HEK293T (cell line): ENCODE measurements around the gene NXPE3.

Experiments
- CTCF ChIA-PET: fragments of 350-600 bp; formaldehyde crosslinking; extraction: SDS; loops from one replicate; lab custom pipeline; 2021; ENCODE audit warnings: antibody characterized with exemption, inconsistent platforms; lab: Yijun Ruan, JAX
- POLR2A ChIA-PET: fragments of 350-600 bp; formaldehyde crosslinking; extraction: SDS; loops from one replicate; lab custom pipeline; 2020; ENCODE audit warnings: antibody characterized with exemption, inconsistent platforms; lab: Yijun Ruan, JAX
- DNase-seq: peaks from one replicate; pipeline ENCODE4 v3.0.0; 2012; ENCODE audit warnings: mixed read lengths; ENCODE audit errors: extremely low spot score
- ARNT ChIP-seq: fragments of 450-650 bp; IDR thresholded peaks from 2 replicates; pipeline ENCODE4 v1.6.1; 2017; ENCODE audit warnings: mild to moderate bottlenecking
- BHLHE40 ChIP-seq: fragments of 450-650 bp; IDR thresholded peaks from 2 replicates; pipeline ENCODE4 v1.6.1; 2016; ENCODE audit warnings: mild to moderate bottlenecking, moderate library complexity, borderline replicate concordance
- CTBP1 ChIP-seq: fragments of 450-650 bp; IDR thresholded peaks from 2 replicates; pipeline ENCODE4 v1.6.1; 2016; ENCODE audit warnings: borderline replicate concordance
- ELF4 ChIP-seq: fragments of 450-650 bp; IDR thresholded peaks from 2 replicates; pipeline ENCODE4 v1.6.1; 2017; ENCODE audit warnings: antibody characterized with exemption
- FOXA1 ChIP-seq: fragments of 450-650 bp; IDR thresholded peaks from 2 replicates; pipeline ENCODE4 v1.6.1; 2016; ENCODE audit warnings: mild to moderate bottlenecking
- FOXK2 ChIP-seq: fragments of 450-650 bp; IDR thresholded peaks from 2 replicates; pipeline ENCODE4 v1.6.1; 2016; ENCODE audit warnings: mild to moderate bottlenecking
- FOXM1 ChIP-seq: fragments of 450-650 bp; IDR thresholded peaks from 2 replicates; pipeline ENCODE4 v1.6.1; 2017; ENCODE audit warnings: mild to moderate bottlenecking, borderline replicate concordance
- HDGF ChIP-seq: fragments of 450-650 bp; IDR thresholded peaks from 2 replicates; pipeline ENCODE4 v1.6.1; 2017; ENCODE audit warnings: antibody characterized with exemption, borderline replicate concordance
- L3MBTL2 ChIP-seq: fragments of 450-650 bp; conservative IDR thresholded peaks from 2 replicates; pipeline ENCODE4 v1.6.1; 2016; ENCODE audit warnings: mild to moderate bottlenecking
- LEF1 ChIP-seq: fragments of 450-650 bp; IDR thresholded peaks from 2 replicates; pipeline ENCODE4 v1.6.1; 2017; ENCODE audit warnings: mild to moderate bottlenecking, borderline replicate concordance
- NFRKB ChIP-seq: fragments of 450-650 bp; IDR thresholded peaks from 2 replicates; pipeline ENCODE4 v1.6.1; 2016; ENCODE audit warnings: mild to moderate bottlenecking, moderate library complexity
- SP1 ChIP-seq: fragments of 450-650 bp; IDR thresholded peaks from 2 replicates; pipeline ENCODE4 v1.6.1; 2017
- SUZ12 ChIP-seq: fragments of 450-650 bp; IDR thresholded peaks from 2 replicates; pipeline ENCODE4 v1.6.1; 2016; ENCODE audit warnings: mild to moderate bottlenecking
- TARDBP ChIP-seq: fragments of 450-650 bp; IDR thresholded peaks from 2 replicates; pipeline ENCODE4 v1.6.1; 2016
- ZNF384 ChIP-seq: fragments of 450-650 bp; IDR thresholded peaks from 2 replicates; pipeline ENCODE4 v1.6.1; 2016
- TF ChIP-seq, protein P1 (sequence below): fragments of 450-650 bp; IDR thresholded peaks from 2 replicates; pipeline ENCODE4 v1.6.1; 2016

NXPE3 gene

DNA sequence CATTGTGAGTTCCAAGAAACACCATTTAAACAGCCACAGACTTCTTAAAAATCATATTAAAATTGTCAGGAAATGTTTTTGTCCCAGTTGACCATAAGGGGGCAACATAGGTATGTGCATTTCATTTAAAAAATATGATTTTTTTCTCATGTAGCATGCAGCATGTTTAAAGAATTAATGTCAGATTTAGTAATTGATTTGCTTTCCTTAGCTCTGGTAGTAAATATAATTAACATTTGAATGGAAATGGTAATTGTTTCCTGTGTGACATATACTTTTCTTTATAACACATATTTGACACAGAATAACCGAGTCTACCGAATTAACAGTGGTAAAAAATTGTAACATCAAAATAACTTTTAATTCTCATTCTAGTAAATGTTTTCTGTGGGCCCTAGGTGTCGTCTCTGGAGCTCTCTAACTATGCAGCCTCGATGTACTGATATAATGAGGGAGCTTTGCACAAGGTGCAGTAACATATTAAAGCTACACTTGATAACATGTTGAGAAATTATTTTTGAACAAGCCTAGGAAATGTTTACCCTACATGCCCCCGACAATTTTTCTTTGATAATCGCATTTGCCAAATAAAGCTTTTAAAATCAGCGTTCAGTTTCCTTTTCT lies 34.9 kb downstream of the NXPE3 start:
- ChIA-PET CTCF (interaction anchor here (0.7 to 1.9 kb wide), 7 partner anchors 112 to 415 kb away, joined by 3 to 16 read pairs (median 4); no protein-coding TSS in a partner anchor), POLR2A (no interaction called here)
- TF ChIP-seq ZNF384 (peak; percentile 64), TARDBP (no peak), CTBP1 (no peak)
- DNase-seq = no peak

DNA sequence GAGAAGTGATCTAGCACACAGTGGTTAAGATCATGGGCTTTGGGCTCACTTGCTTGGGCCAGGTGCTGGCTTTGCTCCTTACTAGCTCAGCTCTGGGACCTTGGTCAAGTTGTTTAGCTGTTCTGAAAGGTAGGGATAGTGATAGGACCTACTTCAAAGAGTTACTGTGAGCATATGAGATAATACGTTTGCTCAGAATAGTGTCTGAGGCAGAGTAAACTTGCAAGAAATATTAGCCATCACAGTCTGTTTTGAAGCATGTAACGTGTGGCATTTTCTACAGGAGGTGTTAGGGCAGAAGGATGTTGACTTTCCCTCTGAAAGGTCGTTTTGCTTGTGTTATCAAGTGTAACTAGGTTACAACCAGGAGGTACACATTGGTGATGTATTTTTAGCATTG lies 35.8 kb downstream of the NXPE3 start:
- ChIA-PET POLR2A (no interaction called here), CTCF (interaction anchor here (0.9 to 1.9 kb wide), 3 partner anchors 111 to 411 kb away, joined by 4 to 13 read pairs (median 4); no protein-coding TSS in a partner anchor)
- DNase-seq = no peak
- no peak for TF ChIP-seq FOXK2
- TF ChIP-seq CTBP1 = no peak
- TF ChIP-seq TARDBP = no peak
- no peak for TF ChIP-seq ARNT
- no peak for TF ChIP-seq L3MBTL2
- TF ChIP-seq FOXA1 = no peak
- no peak for TF ChIP-seq LEF1
- TF ChIP-seq NFRKB = no peak
- TF ChIP-seq ELF4 = no peak
- no peak for TF ChIP-seq HDGF
- no peak for TF ChIP-seq FOXM1
- TF ChIP-seq BHLHE40 = no peak
- TF ChIP-seq ZNF384 = no peak
- TF ChIP-seq, protein P1, sequence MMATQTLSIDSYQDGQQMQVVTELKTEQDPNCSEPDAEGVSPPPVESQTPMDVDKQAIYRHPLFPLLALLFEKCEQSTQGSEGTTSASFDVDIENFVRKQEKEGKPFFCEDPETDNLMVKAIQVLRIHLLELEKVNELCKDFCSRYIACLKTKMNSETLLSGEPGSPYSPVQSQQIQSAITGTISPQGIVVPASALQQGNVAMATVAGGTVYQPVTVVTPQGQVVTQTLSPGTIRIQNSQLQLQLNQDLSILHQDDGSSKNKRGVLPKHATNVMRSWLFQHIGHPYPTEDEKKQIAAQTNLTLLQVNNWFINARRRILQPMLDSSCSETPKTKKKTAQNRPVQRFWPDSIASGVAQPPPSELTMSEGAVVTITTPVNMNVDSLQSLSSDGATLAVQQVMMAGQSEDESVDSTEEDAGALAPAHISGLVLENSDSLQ = no peak
- no peak for TF ChIP-seq SUZ12
- no peak for TF ChIP-seq SP1

DNA sequence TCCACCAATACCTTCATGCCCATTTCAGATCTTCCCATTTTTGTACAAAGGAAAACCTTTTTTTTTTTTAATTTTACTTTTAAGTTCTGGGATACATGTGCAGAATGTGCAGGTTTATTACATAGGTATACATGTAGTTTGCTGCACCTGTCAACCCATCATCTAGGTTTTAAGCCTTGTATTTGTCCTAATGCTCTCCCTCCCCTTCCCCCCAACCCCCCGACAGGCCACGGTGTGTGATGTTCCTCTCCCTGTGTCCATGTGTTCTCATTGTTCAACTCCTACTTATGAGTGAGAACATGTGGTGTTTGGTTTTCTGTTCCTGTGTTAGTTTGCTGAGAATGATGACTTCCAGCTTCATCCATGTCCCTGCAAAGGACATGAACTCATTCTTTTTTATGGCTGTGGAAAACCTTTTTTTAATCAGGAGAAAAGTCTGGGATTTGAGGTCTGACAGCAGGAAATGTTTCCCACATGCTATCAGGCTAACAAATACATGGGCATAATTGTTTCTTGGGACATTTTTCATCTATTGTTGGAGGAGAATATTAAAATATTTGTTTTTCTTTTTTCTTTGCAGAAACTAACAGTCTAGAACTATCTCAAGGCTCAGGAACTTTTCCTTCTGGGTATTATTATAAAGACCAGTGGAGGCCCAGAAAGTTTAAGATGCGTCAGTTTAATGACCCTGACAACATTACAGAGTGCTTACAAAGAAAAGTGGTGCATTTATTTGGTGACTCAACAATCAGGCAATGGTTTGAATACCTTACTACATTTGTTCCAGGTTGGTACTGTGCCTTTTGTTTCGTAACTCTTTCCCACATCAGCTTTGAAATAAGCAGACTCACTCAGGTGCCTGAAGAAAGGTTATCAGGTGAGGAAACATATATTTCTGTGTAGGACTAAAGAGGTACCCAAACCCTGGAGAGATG lies 37.5 kb downstream of the NXPE3 start:
- CTCF ChIA-PET = interaction anchor here (1.9 kb wide), 1 partner anchor 409 kb away, joined by 7 read pairs; no protein-coding TSS in a partner anchor
- no peak for DNase-seq
- POLR2A ChIA-PET = interaction anchor here (1.0 kb wide), 1 partner anchor 12 kb away, joined by 3 read pairs; no protein-coding TSS in a partner anchor
- TF ChIP-seq L3MBTL2 (no peak), ELF4 (no peak), SUZ12 (no peak), LEF1 (no peak), ARNT (no peak), HDGF (no peak), FOXM1 (no peak), TARDBP (no peak), BHLHE40 (no peak)

DNA sequence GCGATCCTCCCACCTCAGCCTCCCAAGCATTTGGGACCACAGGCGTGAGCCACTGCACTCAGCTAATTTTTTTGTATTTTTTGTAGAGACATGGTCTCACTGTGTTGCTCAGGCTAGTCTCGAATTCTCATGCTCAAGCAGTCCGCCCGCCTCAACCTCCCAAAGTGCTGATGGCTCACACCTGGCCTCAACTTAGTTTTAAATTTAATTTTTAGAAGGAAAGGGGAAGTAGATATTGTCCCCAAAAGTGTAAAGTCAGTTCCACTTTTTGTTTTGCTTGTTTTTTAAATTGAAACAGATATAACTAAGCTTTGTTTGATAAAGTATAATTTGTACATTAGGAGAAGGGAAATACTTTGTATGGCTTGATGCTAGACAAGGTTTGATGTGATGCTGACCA lies 39.0 kb downstream of the NXPE3 start:
- TF ChIP-seq ZNF384 (no peak), BHLHE40 (no peak), SP1 (no peak), ELF4 (no peak), SUZ12 (no peak), FOXM1 (no peak), ARNT (no peak), L3MBTL2 (no peak), LEF1 (no peak), FOXK2 (no peak), NFRKB (no peak), FOXA1 (no peak), TARDBP (no peak), CTBP1 (no peak), HDGF (no peak)
- TF ChIP-seq, protein P1 = no peak
- ChIA-PET CTCF (no interaction called here), POLR2A (interaction anchor here (1.0 kb wide), 1 partner anchor 32 kb away, joined by 3 read pairs; no protein-coding TSS in a partner anchor)
- no peak for DNase-seq

DNA sequence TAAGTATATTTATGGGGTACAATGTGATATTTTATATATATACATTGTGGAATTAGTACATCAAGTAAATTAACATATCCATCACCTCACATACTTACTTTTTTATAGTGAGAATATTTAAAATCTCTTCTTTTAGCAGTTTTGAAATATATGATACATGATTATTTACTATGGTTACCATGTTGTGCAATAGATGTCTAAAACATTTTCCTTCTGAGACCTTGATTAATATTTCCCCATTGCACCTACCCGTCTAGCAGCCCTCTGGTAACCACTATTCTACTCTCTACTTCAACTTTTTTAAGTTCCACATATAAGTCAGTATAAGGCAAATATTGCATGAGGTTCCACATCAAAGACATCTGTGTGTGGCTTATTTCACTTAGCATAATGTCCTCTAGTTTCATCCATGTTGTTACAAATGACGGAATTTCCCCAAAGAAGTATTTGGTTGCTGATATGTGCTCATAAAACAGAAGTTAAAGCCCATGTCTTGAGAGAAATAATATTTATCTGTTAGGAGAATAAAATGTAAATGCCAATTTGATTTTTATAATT lies 40.7 kb downstream of the NXPE3 start:
- CTCF ChIA-PET = no interaction called here

More for the DNA sequence above, 40.7 kb downstream of the NXPE3 start:
- DNase-seq = no peak
- POLR2A ChIA-PET = no interaction called here
- TF ChIP-seq FOXM1 (no peak), ZNF384 (no peak), CTBP1 (no peak), HDGF (no peak), TARDBP (no peak), LEF1 (no peak)
- TF ChIP-seq, protein P1 = no peak
